Measurements from ENCODE around the gene FMNL2. TPM values are rescaled to one million over a fixed set of nuclear protein-coding genes. Genes with fewer than 3 reads are reported as not detected.

FMNL2 gene
- polyA plus RNA-seq, 1 donor from 2014 or later: 86.5 TPM

DNA sequence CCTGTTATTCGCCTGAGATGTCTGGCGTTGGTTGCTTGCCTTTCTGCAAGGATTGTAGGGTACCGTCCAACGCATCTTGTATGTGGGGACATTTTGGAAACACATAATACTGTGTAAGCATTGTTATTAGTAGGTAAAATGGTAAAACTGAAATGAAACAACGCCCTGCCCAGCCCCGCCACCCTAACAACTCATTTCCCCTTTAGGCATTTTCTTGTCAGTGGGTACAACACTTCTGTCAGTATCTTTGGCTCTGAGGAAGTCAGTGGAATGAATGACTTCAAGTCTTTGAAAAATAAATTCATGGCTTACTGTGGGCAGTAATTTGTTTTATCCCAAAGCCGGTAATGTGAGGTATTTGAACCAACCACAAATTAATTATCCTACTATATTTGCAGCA is 86.0 kb downstream of the FMNL2 start:
- Histone ChIP-seq H3K27ac (ENCODE audit: low read length) (no peak overlapping the region), H3K9ac (ENCODE audit: low read length) (no peak overlapping the region), H3K9me2 (ENCODE audit: insufficient read depth, low read length) (no peaks in the 10 kb centered on the region), H3K4me2 (ENCODE audit: low read length) (no peak overlapping the region), H2AFZ (ENCODE audit: low read depth, low read length) (no peak overlapping the region), H3K79me2 (replicated peaks; ENCODE audit: insufficient read depth, low read length) (peaks cover 21% of the 10 kb centered on the region), H3K27me3 (ENCODE audit: insufficient read depth, low read depth, low read length) (no peaks in the 10 kb centered on the region), H3K4me3 (ENCODE audit: low read length) (no peak overlapping the region), H3F3A (ENCODE audit: insufficient read depth, low read length, poor library complexity, severe bottlenecking) (no peaks in the 10 kb centered on the region), H3K36me3 (ENCODE audit: insufficient read depth, low read length) (no peaks in the 10 kb centered on the region), H4K20me1 (ENCODE audit: insufficient read depth) (no peaks in the 10 kb centered on the region), H3K9me3 (ENCODE audit: low read length) (no peaks in the 10 kb centered on the region)
- TF ChIP-seq TAF1 (IDR thresholded peaks at IDR 0.05; ENCODE audit: low read depth) (no peak), EP300 (conservative IDR thresholded peaks at IDR 0.05; ENCODE audit: poor library complexity, severe bottlenecking) (no peak), EZH2 (IDR thresholded peaks at IDR 0.05; ENCODE audit: borderline replicate concordance, insufficient read depth, low read length, poor library complexity, severe bottlenecking) (no peak), RAD21 (conservative IDR thresholded peaks at IDR 0.05) (no peak), MXI1 (conservative IDR thresholded peaks at IDR 0.05; ENCODE audit: poor library complexity, severe bottlenecking) (no peak), SMC3 (conservative IDR thresholded peaks at IDR 0.05; ENCODE audit: poor library complexity) (no peak), POLR2AphosphoS5 (IDR thresholded peaks at IDR 0.05) (no peak)
- TF ChIP-seq, protein P1, sequence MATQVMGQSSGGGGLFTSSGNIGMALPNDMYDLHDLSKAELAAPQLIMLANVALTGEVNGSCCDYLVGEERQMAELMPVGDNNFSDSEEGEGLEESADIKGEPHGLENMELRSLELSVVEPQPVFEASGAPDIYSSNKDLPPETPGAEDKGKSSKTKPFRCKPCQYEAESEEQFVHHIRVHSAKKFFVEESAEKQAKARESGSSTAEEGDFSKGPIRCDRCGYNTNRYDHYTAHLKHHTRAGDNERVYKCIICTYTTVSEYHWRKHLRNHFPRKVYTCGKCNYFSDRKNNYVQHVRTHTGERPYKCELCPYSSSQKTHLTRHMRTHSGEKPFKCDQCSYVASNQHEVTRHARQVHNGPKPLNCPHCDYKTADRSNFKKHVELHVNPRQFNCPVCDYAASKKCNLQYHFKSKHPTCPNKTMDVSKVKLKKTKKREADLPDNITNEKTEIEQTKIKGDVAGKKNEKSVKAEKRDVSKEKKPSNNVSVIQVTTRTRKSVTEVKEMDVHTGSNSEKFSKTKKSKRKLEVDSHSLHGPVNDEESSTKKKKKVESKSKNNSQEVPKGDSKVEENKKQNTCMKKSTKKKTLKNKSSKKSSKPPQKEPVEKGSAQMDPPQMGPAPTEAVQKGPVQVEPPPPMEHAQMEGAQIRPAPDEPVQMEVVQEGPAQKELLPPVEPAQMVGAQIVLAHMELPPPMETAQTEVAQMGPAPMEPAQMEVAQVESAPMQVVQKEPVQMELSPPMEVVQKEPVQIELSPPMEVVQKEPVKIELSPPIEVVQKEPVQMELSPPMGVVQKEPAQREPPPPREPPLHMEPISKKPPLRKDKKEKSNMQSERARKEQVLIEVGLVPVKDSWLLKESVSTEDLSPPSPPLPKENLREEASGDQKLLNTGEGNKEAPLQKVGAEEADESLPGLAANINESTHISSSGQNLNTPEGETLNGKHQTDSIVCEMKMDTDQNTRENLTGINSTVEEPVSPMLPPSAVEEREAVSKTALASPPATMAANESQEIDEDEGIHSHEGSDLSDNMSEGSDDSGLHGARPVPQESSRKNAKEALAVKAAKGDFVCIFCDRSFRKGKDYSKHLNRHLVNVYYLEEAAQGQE (IDR thresholded peaks at IDR 0.05; ENCODE audit: borderline replicate concordance): no peak
- TF ChIP-seq, protein P2, sequence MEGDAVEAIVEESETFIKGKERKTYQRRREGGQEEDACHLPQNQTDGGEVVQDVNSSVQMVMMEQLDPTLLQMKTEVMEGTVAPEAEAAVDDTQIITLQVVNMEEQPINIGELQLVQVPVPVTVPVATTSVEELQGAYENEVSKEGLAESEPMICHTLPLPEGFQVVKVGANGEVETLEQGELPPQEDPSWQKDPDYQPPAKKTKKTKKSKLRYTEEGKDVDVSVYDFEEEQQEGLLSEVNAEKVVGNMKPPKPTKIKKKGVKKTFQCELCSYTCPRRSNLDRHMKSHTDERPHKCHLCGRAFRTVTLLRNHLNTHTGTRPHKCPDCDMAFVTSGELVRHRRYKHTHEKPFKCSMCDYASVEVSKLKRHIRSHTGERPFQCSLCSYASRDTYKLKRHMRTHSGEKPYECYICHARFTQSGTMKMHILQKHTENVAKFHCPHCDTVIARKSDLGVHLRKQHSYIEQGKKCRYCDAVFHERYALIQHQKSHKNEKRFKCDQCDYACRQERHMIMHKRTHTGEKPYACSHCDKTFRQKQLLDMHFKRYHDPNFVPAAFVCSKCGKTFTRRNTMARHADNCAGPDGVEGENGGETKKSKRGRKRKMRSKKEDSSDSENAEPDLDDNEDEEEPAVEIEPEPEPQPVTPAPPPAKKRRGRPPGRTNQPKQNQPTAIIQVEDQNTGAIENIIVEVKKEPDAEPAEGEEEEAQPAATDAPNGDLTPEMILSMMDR (IDR thresholded peaks at IDR 0.05; ENCODE audit: poor library complexity, severe bottlenecking): no peak

DNA sequence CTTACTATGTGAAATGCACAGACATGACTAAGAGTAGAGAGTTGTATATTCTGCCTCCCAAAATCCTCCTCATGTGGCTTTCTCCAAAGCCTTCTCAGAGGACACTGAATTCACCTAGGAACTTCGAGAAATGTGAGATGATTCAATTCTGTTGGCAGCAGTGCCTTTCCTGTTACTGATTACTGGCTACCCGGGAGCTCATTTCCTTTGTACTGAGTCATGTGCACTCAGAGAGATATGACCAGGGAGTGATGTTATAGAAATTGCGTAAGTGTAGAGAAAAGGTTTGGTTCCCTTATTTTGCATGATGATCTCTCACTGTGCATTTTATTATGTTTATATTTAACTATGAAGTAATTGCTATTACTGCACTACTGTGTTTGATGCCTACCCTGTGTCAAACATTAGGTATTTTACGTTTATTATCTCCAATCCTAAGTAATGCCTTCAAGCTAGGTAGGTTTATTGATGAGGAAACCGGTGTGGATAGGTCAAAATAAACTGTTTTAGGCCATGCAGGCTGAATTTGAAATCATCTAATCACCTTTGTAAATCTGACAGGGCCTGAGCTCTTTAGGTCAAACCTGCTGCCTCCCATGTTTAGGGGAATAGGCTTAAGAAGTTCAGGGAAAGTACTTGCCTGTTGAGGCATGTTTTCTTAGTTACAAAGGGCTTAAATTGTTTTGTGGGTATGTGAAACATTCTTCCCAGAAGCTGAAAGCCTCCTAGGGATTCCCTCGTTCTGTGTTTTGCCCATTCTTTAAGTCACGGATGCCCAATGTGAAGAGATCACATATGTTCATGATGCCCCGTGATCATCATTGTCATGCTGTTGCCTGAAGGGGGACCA is 86.8 kb downstream of the FMNL2 start:
- no peaks in the 10 kb centered on the region for H3K27me3 ChIP-seq (ENCODE audit: insufficient read depth, low read depth, low read length)
- no peak overlapping the region for H3K27ac ChIP-seq (ENCODE audit: low read length)
- H3K36me3 ChIP-seq (ENCODE audit: insufficient read depth, low read length): no peaks in the 10 kb centered on the region
- H3K4me3 ChIP-seq (ENCODE audit: low read length): no peak overlapping the region
- no peaks in the 10 kb centered on the region for H3K9me2 ChIP-seq (ENCODE audit: insufficient read depth, low read length)
- no peak overlapping the region for H3K4me2 ChIP-seq (ENCODE audit: low read length)
- no peaks in the 10 kb centered on the region for H3F3A ChIP-seq (ENCODE audit: insufficient read depth, low read length, poor library complexity, severe bottlenecking)
- no peak overlapping the region for H3K9ac ChIP-seq (ENCODE audit: low read length)
- H3K9me3 ChIP-seq (ENCODE audit: low read length): no peaks in the 10 kb centered on the region
- H3K79me2 ChIP-seq (replicated peaks; ENCODE audit: insufficient read depth, low read length): peaks cover 21% of the 10 kb centered on the region
- no peaks in the 10 kb centered on the region for H4K20me1 ChIP-seq (ENCODE audit: insufficient read depth)
- no peak overlapping the region for H2AFZ ChIP-seq (ENCODE audit: low read depth, low read length)
- TF ChIP-seq MXI1 (conservative IDR thresholded peaks at IDR 0.05; ENCODE audit: poor library complexity, severe bottlenecking): no peak
- TF ChIP-seq TAF1 (IDR thresholded peaks at IDR 0.05; ENCODE audit: low read depth): no peak
- TF ChIP-seq SMC3 (conservative IDR thresholded peaks at IDR 0.05; ENCODE audit: poor library complexity): no peak
- TF ChIP-seq EZH2 (IDR thresholded peaks at IDR 0.05; ENCODE audit: borderline replicate concordance, insufficient read depth, low read length, poor library complexity, severe bottlenecking): no peak
- TF ChIP-seq RAD21 (conservative IDR thresholded peaks at IDR 0.05): no peak
- TF ChIP-seq EP300 (conservative IDR thresholded peaks at IDR 0.05; ENCODE audit: poor library complexity, severe bottlenecking): no peak
- TF ChIP-seq, protein P1 (IDR thresholded peaks at IDR 0.05; ENCODE audit: borderline replicate concordance): no peak
- TF ChIP-seq, protein P2 (IDR thresholded peaks at IDR 0.05; ENCODE audit: poor library complexity, severe bottlenecking): no peak
- TF ChIP-seq POLR2AphosphoS5 (IDR thresholded peaks at IDR 0.05): no peak
